Uterine smooth muscle cell (primary cell): ENCODE results near the gene CRYBA2. TPM values are rescaled to one million over a fixed set of nuclear protein-coding genes. Genes with fewer than 3 reads are reported as not detected.

ENCODE experiments used
- total RNA-seq: library from RNA; depleted of rRNA; stranded (reverse); fragments of >200 nt; gene quantifications from 2 replicates; pipeline ENCODE4 v1.2.3, GENCODE V29; 2014

The CRYBA2 gene, protein sequence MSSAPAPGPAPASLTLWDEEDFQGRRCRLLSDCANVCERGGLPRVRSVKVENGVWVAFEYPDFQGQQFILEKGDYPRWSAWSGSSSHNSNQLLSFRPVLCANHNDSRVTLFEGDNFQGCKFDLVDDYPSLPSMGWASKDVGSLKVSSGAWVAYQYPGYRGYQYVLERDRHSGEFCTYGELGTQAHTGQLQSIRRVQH
- total RNA-seq: not detected in 2 replicates

DNA sequence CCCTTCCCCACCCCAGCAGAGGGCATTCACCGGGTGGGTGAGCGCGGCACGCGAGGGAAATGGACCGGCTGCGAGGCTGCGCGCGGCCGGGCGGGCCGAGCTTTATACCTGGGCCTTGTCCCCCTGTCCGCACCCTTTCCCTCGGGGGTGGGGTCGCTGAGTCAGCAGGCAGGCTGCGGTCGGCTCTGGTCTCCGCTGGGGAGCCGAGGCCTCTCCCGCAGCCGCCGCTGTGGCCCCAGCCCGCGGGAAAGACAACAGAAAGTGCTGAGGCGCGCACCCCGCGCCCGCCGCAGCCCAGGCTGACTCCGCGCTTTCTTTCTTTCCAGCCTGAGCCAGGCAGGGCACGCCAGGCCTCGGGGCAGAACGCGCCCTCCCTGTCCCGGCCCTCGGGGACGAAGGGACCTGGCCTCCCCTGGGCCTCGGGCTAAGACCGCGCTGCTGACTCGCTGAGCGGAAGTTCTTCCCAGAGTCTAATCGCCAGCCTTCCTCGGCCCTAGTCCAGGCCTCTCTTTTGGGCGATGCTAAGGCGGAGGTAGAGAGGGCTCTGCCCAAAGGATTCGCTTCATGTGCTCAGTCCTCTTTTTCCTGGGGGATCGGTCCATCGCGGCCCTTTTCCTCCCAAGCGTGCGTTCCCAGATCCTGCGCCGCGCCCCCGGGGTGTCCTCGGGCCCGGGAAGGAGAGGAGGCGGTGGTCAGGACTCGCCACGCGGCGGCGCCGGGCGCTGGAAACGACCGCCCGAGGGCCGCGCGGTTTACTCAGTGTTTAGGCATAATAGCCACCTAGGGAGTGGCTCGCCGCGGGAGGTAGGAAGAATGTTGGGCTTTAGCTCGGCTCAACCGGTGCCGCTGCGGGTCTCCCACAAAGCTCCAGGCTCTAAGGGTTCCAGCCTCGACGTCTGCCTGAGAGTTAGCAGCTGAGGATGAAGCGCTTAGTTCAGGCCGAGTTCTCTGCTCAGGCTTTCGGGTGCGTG lies at the start of gene CRYBA2:
TSS of gene CRYBA2 (minus strand) at position 78 of the 971 bp plus-strand sequence. CDS start 246 bp downstream, outside the sequence.

DNA sequence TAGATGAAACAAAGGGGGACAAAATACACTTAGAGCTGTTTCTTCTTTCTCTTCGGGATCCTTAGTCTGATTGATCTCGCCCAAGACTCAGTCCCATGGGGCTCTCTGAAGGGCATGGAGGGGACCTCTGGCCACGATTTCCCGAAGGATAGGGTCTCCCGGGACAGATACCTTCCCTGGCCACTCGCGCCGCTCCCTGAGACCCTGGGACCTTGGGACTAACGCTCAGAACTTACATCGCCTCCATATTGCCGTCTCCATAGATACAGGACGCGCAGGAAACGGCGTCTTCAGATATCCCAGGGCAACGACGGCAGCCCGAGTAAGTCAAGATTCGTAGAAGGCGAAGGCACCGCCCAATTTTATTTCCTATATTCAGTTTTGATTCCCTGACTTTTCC lies 48.0 kb upstream of the CRYBA2 start, which contains the start of gene CFAP65:
TSS of gene CFAP65 (minus strand) at position 265 of the 400 bp plus-strand sequence. CDS start 2,468 bp downstream, outside the sequence.

DNA sequence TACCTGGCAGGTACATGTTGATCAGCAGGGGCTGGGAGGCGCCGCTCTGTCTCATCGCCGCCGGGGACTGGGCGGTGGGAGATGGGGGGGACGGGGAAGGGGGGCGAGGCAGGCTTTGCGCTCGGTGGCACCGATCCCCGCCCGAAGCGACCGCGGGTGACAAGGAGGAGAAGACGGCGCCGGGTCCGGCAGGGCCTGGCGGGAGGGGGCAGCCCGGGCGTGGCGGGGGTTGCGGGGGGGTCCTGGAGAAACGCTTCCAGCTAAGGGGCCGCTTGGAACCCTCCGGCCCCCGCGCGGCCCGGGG lies 8.2 kb downstream of the CRYBA2 start, which contains the start of gene FEV:
TSS of gene FEV (minus strand) at position 164 of the 304 bp plus-strand sequence. CDS start at position 55, 109 bp downstream.

DNA sequence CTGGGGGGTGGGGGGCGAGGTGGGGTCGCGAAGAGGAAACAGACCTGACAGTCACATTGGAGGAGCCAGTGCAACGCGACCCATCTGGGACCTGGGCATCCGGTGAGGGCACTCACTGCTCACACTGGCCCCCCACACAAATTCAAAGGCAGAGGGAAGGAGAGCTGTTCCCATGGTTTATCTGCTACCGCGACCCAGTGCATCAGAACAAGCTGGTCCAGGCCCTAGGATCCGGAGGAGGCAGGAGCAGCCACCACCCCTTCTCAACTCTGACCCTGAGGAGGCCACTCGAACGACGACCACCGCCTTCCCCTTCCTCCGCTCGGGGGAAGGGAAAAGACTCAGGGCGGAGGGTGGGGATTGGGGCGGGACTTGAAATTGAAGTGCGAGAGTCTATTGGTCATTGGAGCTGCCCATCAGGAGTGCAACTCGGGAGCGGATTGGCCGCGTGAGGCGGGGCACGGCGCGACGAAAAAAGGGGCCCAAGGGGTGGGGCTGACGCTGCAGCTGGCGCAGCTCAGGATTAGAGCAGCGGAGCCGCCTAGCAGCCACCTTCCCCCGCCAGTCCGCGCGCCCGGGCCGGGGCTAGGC lies 34.0 kb downstream of the CRYBA2 start, which contains the start of gene CDK5R2:
TSS of gene CDK5R2 (plus strand) at position 526 of the 591 bp plus-strand sequence. CDS start 155 bp downstream, outside the sequence.

Other genes starting within 250 kb of the CRYBA2 start
- 12.7 and 25.1 TPM in 2 replicates for gene CYP27A1, start 211.3 kb downstream of the CRYBA2 start, total RNA-seq
- gene PRKAG3, start 161.6 kb downstream of the CRYBA2 start, total RNA-seq: not detected in 2 replicates
- not detected in 2 replicates for gene WNT6, start 133.6 kb downstream of the CRYBA2 start, total RNA-seq
- gene WNT10A, start 112.6 kb downstream of the CRYBA2 start, total RNA-seq: not detected in 2 replicates
- gene CDK5R2, start 33.8 kb downstream of the CRYBA2 start, total RNA-seq: 0.22 and 0.25 TPM in 2 replicates
- gene FEV, start 8.2 kb downstream of the CRYBA2 start, total RNA-seq: not detected in 2 replicates
- not detected in 2 replicates for gene CFAP65, start 48.1 kb upstream of the CRYBA2 start, total RNA-seq
- gene IHH, start 67.5 kb upstream of the CRYBA2 start, total RNA-seq: 0.11 TPM in 1 of 2 replicates, not detected in the other
- gene NHEJ1, start 167.4 kb upstream of the CRYBA2 start, total RNA-seq: 19.7 and 23.9 TPM in 2 replicates
- gene SLC23A3, start 176.6 kb upstream of the CRYBA2 start, total RNA-seq: 1.00 and 2.5 TPM in 2 replicates
- 26.9 and 31.2 TPM in 2 replicates for gene CNPPD1, start 183.5 kb upstream of the CRYBA2 start, total RNA-seq
- 75.1 and 77.5 TPM in 2 replicates for gene RETREG2, start 184.9 kb upstream of the CRYBA2 start, total RNA-seq
- gene ZFAND2B, start 213.4 kb upstream of the CRYBA2 start, total RNA-seq: 25.5 and 30.0 TPM in 2 replicates
- gene ABCB6, start 225.5 kb upstream of the CRYBA2 start, total RNA-seq: 28.1 and 38.4 TPM in 2 replicates
- 27.0 and 40.4 TPM in 2 replicates for gene ATG9A, start 236.2 kb upstream of the CRYBA2 start, total RNA-seq
- gene ANKZF1, start 236.4 kb upstream of the CRYBA2 start, total RNA-seq: 23.4 and 27.0 TPM in 2 replicates